HepG2 (cell line): ENCODE measurements around the gene ARHGAP29. TPM values are rescaled to one million over a fixed set of nuclear protein-coding genes. Genes with fewer than 3 reads are reported as not detected.

Source experiments
- CHD4 ChIP-seq: fragments of 200-600 bp; sonication (generic); IDR thresholded peaks from 2 replicates; pipeline ENCODE4 v1.7.0; 2017; ENCODE audit warnings: mild to moderate bottlenecking, low read length, borderline replicate concordance
- MIER3 ChIP-seq: IDR thresholded peaks from 2 replicates; pipeline ENCODE4 v1.6.1; 2016; ENCODE audit warnings: missing compliant biosample characterization, borderline replicate concordance
- ZBTB40 ChIP-seq, 2 experiments: fragments of 450-650 bp in 1 of 2; sonication (generic) in 1 of 2; formaldehyde crosslinking in 1 of 2; IDR thresholded peaks; 2 replicates each; pipeline versions ENCODE4 v1.6.1 to v1.8.0; 2016 to 2022; ENCODE audit warnings: antibody characterized with exemption in 1 of 2, mild to moderate bottlenecking in 1 of 2, missing genetic modification reagents in 1 of 2
- ZNF18 ChIP-seq: sonication (generic); formaldehyde crosslinking; IDR thresholded peaks from 2 replicates; pipeline ENCODE4 v1.8.0; 2022; ENCODE audit warnings: mild to moderate bottlenecking, missing genetic modification reagents; ENCODE audit not compliant: insufficient replicate concordance
- ZNF292 ChIP-seq: sonication (generic); formaldehyde crosslinking; IDR thresholded peaks from 2 replicates; pipeline ENCODE4 v1.8.1; 2022; ENCODE audit warnings: mild to moderate bottlenecking, low read depth, missing genetic modification reagents, borderline replicate concordance
- ZNF558 ChIP-seq: sonication (generic); formaldehyde crosslinking; IDR thresholded peaks from 2 replicates; pipeline ENCODE4 v1.9.0; 2022; ENCODE audit warnings: mild to moderate bottlenecking, missing genetic modification reagents, borderline replicate concordance
- polyA plus RNA-seq, 8 experiments: library from polyadenylated mRNA; depleted of rRNA in 3 of 8; stranded (reverse) in 7 of 8; unstranded in 1 of 8; fragments of >200 nt; fragmentation: Illumina TruSeq in 4 of 8; extraction: Trizol in 4 of 8; gene quantifications; 2 replicates each; pipeline versions ENCODE4 v1.2.1 to v1.2.3, GENCODE V29; 2011 to 2016; ENCODE audit warnings: low read depth in 4 of 8, missing spikeins in 1 of 8, mixed read lengths in 1 of 8; ENCODE audit not compliant: insufficient read depth in 1 of 8
- total RNA-seq, 5 experiments: library from RNA; depleted of rRNA; stranded (reverse); fragments of >200 nt; fragmentation: Illumina TruSeq; extraction: Trizol; gene quantifications; 2 replicates each; pipeline ENCODE4 v1.2.3, GENCODE V29; 2016; ENCODE audit warnings: low read depth in 1 of 5

Gene ARHGAP29
- total and polyA plus RNA-seq, 2 of the 13 experiments (the other 11 are each of a cell fraction or from before 2014, with no cell fraction given) = 12.8 to 18.3 TPM

- TF ChIP-seq ZBTB40 (IDR thresholded peaks at IDR 0.05) = no peak
- no peak for TF ChIP-seq ZBTB40 (CRISPR knock-in tag; IDR thresholded peaks at IDR 0.05)
- no peak for TF ChIP-seq ZNF292 (CRISPR knock-in tag)
- TF ChIP-seq ZNF558 (CRISPR knock-in tag) = no peak
- no peak for TF ChIP-seq MIER3 (CRISPR knock-in tag)
- no peak for TF ChIP-seq CHD4
- no peak for TF ChIP-seq ZNF18 (CRISPR knock-in tag)
These were observed 76.6 kb downstream of the ARHGAP29 start (continued) for GRCh38 chr1:94160811-94161210.
